Effector CD4-positive, alpha-beta T cell (primary cell): Measurements from ENCODE around the gene EFNA4.

ENCODE experiments used
- DNase-seq: peaks from one replicate; pipeline ENCODE4 v3.0.0-alpha.2; 2020

The EFNA4 gene

DNA sequence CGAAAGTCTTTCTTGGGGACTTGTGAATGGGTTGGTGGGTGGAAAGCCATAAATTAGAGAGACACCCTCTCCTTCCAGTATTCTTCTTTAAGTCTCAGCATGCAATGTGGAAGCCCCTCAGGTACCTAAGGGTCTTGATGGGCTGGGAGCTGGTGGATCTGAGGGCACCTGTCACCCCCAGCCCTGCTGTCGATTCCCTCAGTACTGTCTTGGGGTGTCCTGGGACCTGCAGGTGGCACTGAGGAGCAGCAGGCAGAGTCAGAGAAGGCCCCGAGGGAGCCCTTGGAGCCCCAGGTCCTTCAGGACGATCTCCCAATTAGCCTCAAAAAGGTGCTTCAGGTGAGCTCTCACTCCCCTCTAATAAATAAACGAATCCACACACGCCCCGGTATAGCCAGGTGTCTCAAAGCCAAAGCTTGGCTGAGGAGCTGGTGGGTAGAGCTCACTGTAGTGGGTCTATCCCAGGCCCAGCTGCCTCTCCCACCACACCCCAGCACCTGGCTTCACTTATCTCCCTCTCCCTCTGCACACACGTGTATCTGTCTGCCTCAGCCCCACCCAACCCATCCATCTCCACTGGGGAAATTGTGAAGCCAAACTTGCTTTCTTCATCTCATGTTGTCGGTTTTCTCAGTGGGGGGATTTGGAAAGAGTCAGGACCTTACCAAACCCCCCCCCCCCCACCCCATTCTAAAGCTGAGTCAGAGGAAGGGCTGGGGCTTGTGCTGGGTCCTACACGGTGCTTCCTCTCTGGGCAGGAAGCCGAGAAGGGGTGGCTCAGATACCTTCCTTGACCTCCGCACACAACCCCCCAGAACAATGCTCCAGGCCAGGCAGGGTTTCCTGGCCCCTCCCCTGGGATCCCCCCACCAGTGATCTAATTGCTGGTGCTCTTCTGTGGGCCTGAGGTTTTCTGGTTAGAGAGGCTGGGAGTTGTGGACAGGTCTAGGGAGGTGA is 10.8 kb upstream of the EFNA4 start:
- peak; percentile 21 for DNase-seq

- no peak for DNase-seq
Measured at GRCh38 chr1:155053531-155054105, 9.9 kb upstream of the EFNA4 start.

DNA sequence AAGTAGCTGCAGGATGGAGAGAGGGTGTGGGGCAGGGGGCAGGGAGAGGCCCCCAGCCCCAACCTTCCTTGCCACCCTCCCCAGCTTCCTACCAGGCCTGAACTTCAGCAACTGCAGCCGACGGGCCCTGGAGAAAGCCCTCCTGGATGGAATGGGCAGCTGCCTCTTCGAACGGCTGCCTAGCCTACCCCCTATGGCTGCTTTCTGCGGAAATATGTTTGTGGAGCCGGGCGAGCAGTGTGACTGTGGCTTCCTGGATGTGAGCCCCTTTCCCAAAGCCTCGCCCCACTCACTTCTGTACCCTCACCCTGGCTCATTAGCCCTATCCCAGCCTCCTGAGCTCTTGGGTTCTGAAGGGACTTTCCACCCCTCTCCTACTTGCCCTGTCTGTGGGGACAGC is 6.4 kb upstream of the EFNA4 start:
- no peak for DNase-seq

GRCh38 chr1:155057788-155058211 is 5.7 kb upstream of the EFNA4 start:
- no peak for DNase-seq

DNA sequence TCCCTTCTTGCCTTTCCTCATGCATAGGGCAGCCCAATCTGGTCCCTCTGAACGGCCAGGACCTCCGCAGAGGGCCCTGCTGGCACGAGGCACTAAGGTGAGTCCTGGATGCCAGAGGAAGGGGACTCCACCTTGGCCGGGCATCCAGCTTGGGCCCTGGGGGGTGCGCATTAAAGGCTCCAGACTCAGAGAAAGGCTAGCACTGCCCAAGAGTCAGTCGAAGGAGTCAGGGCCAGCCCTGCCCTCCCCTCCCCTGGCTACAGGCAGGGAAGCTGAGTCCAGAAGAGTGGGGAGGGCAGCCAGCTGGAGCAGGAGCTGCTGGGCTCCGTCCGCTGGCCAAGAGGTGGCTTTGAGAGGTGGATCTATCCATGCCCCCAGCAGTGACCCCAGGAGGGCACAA is 2.8 kb upstream of the EFNA4 start:
- DNase-seq: no peak

- DNase-seq: peak; percentile 91
Measured at GRCh38 chr1:155061381-155062150, 2.0 kb upstream of the EFNA4 start.

DNA sequence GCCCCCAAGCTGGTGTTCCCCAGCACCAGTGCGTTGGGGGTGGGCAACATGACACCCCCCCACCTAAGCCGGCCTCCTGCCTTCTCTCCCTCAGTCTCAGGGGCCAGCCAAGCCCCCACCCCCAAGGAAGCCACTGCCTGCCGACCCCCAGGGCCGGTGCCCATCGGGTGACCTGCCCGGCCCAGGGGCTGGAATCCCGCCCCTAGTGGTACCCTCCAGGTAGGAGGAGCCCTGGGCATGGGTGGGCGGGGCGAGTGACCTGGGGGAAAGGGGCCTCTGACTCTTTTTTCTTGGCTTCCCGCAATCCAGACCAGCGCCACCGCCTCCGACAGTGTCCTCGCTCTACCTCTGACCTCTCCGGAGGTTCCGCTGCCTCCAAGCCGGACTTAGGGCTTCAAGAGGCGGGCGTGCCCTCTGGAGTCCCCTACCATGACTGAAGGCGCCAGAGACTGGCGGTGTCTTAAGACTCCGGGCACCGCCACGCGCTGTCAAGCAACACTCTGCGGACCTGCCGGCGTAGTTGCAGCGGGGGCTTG is 1.3 kb upstream of the EFNA4 start:
- DNase-seq: no peak

GRCh38 chr1:155062702-155063411 is 683 bp upstream of the EFNA4 start:
- DNase-seq: peak; percentile 52

DNA sequence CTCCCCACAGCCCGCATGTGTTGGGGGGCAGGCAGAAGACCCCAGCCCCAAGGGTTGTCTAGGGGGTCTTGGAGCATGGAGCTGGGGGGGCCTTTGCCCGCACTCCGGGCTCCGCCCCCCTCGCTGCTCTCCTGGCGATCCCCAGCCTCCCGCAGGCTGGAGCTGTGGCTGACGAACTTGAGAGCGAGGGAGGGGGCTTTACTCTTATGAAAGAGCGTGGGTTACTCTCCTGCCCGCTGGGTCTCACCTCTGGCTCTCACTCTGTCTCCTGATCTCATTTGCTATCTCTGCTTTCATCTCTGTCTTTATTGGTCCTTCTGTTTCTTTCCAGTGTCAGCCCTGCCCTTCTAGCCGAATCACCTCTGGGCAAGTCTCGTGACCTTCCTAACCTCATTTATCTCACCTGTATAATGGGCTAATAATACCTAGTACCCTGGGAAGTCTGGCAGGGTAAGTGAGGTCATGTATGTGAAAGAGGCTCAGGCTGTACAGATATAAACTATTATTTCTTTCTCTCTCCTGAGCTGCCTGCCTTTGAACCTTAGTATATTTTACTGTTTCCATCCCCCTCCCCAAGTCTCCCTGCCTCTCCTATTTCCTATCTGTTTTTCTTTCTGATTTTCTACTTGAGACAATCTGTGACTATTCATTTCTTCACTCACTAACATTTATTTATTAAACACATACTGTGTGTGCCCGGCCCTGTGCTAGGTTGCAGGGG is 731 bp downstream of the EFNA4 start:
- no peak for DNase-seq

GRCh38 chr1:155064832-155065429 is 1.4 kb downstream of the EFNA4 start:
- no peak for DNase-seq

GRCh38 chr1:155066777-155067176 is 3.2 kb downstream of the EFNA4 start:
- no peak for DNase-seq

GRCh38 chr1:155068599-155068998 is 5.1 kb downstream of the EFNA4 start:
- DNase-seq: no peak

- no peak for DNase-seq
Measured at GRCh38 chr1:155069551-155070157, 6.1 kb downstream of the EFNA4 start.

DNA sequence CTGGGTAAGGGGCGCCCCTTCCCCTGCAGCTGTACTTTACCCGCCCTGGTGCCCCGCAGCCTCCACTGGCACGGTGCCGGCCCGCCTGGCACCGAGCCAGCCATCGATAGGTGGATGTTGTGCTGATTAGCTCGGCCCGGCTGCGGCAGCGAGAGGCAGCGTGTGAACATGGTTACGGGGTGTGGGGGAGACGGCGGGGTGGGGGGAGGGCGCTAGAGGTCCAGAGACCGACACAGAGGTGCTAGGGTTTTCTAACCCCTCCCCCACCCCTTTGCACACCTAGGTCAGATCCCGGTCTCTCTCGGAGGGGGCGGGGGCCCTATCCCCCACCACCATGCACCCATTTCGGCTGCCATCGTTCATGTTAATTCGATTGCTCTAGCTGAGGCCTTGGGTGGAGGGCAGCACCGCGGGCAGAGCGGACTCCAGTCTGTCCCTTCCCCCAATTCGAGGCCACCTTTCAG is 6.7 kb downstream of the EFNA4 start:
- no peak for DNase-seq

DNA sequence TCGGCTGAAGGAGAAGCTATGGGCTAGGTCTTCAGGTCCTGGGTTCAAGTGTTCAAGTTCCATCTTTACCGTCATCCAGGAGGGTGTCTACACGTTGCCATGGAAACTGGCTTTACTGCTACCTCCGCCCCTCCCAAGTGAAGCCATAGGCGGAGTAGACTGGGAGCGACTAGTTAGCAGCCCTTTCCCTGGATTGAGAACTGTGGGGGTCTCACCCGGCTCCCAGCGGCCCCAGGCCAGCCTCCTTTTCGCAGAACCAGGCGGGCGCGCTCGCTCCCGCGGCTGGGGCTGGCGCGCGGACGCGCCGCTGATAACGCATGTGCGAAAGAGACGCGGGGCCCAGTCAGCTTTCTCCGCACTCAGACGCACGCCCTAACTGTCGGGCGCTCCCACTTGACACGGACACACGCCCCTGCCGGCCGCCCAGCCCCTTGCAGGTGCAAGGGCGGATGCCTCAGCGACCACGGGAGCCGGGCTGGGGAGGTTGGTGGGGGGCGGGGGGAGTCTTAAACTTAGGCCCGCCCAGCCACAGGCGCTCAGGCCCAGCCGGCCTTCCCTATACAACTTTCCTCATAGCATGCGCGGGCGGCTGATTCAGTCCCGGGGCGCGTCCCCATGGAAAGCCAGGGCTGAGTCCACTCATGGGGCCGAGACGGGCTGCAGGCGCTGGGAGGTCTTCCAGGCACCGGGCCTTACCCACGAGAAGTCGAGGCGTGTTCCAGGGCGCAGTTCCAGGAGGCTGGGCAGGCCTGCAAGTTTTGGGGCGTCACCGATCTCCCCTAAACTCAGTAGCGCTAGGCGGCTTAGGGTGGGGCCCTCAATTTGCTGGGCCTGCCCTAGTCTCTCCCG is 7.4 kb downstream of the EFNA4 start:
- DNase-seq: peak; percentile 66

GRCh38 chr1:155071701-155072100 is 8.2 kb downstream of the EFNA4 start:
- no peak for DNase-seq

- no peak for DNase-seq
Measured at GRCh38 chr1:155072531-155073289, 9.2 kb downstream of the EFNA4 start.

GRCh38 chr1:155073377-155074242 is 10.1 kb downstream of the EFNA4 start:
- DNase-seq: no peak
